ENCODE results near the gene KRTAP4-1.

- TF ChIP-seq CTCF (IDR thresholded peaks at IDR 0.05) (no peak), FOXJ3 (CRISPR knock-in tag; IDR thresholded peaks at IDR 0.05) (no peak), POLR2AphosphoS5 (IDR thresholded peaks at IDR 0.05; ENCODE audit: low read depth, low read length) (no peak), EZH2phosphoT487 (IDR thresholded peaks at IDR 0.05; ENCODE audit: borderline replicate concordance, low read depth) (no peak), PBX3 (IDR thresholded peaks at IDR 0.05) (no peak), IRF3 (IDR thresholded peaks at IDR 0.05; ENCODE audit: low read depth, low read length) (no peak), REST (IDR thresholded peaks at IDR 0.05; ENCODE audit: low read depth, low read length) (no peak), FOXM1 (IDR thresholded peaks at IDR 0.05; ENCODE audit: low read depth) (no peak), MAX (IDR thresholded peaks at IDR 0.05; ENCODE audit: low read depth) (no peak), USF2 (IDR thresholded peaks at IDR 0.05; ENCODE audit: borderline replicate concordance, low read depth, low read length) (no peak), SIN3A (IDR thresholded peaks at IDR 0.05; ENCODE audit: borderline replicate concordance, low read depth, low read length) (no peak)
Observed at GRCh38 chr17:41196068-41196467, 11.4 kb upstream of the KRTAP4-1 start.

Data from SK-N-SH (cell line).